GM18517 (cell line): Measurements from ENCODE around the gene GSS.

Source experiments
- ATAC-seq: cut with Tn5 transposase; IDR thresholded peaks from one replicate; pipeline ENCODE4 v1.9.1; 2021; ENCODE audit warnings: mild to moderate bottlenecking, moderate library complexity; ENCODE audit not compliant: unreplicated experiment

Gene GSS

GRCh38 chr20:34947336-34947735 is 8.3 kb downstream of the GSS start:
- ATAC-seq: no peak

GRCh38 chr20:34946661-34947060 is 8.9 kb downstream of the GSS start:
- no peak for ATAC-seq

- no peak for ATAC-seq
These were observed 10.1 kb downstream of the GSS start for GRCh38 chr20:34945315-34946077.

- no peak for ATAC-seq
These were observed 11.6 kb downstream of the GSS start for GRCh38 chr20:34943808-34944567.

- ATAC-seq: no peak
These were observed 13.3 kb downstream of the GSS start for GRCh38 chr20:34942301-34942700.

- no peak for ATAC-seq
These were observed 14.4 kb downstream of the GSS start for GRCh38 chr20:34941226-34941625.

GRCh38 chr20:34940081-34940481 is 15.5 kb downstream of the GSS start:
- no peak for ATAC-seq

GRCh38 chr20:34938466-34939163 is 17.0 kb downstream of the GSS start:
- ATAC-seq: no peak

GRCh38 chr20:34931771-34932170 is 23.8 kb downstream of the GSS start:
- no peak for ATAC-seq

GRCh38 chr20:34928411-34928810 is 27.2 kb downstream of the GSS start:
- ATAC-seq: no peak

- no peak for ATAC-seq
These were observed 27.9 kb downstream of the GSS start for GRCh38 chr20:34927736-34928135.

GRCh38 chr20:34926581-34926980 is 29.0 kb downstream of the GSS start:
- no peak for ATAC-seq

GRCh38 chr20:34925981-34926380 is 29.6 kb downstream of the GSS start:
- ATAC-seq: no peak

GRCh38 chr20:34925341-34925740 is 30.3 kb downstream of the GSS start:
- no peak for ATAC-seq

GRCh38 chr20:34923414-34923813 is 32.2 kb downstream of the GSS start:
- ATAC-seq: no peak

GRCh38 chr20:34922654-34923381 is 32.8 kb downstream of the GSS start:
- no peak for ATAC-seq

GRCh38 chr20:34921436-34921835 is 34.2 kb downstream of the GSS start:
- no peak for ATAC-seq

- ATAC-seq: no peak
These were observed 35.6 kb downstream of the GSS start for GRCh38 chr20:34920055-34920454.

- no peak for ATAC-seq
These were observed 38.7 kb downstream of the GSS start for GRCh38 chr20:34916774-34917354.

GRCh38 chr20:34915749-34916455 is 39.7 kb downstream of the GSS start:
- ATAC-seq: no peak
